ENCODE measurements around the gene TFB2M.

The TFB2M gene

GRCh38 chr1:246518456-246519205 lies 47.4 kb downstream of the TFB2M start:
- Mint-ChIP-seq H3K4me1 (ENCODE audit: low read depth) (peaks cover 5% of the 10 kb centered on the region), H3K9me3 (peaks cover 10% of the 10 kb centered on the region), H3K36me3 (ENCODE audit: low read depth) (peaks cover 6% of the 10 kb centered on the region), H3K27me3 (no peaks in the 10 kb centered on the region), H3K27ac (no peak overlapping the region), H3K4me3 (no peak overlapping the region)

GRCh38 chr1:246517391-246517790 lies 48.7 kb downstream of the TFB2M start:
- Mint-ChIP-seq H3K4me3 (no peak overlapping the region), H3K9me3 (peaks cover 10% of the 10 kb centered on the region), H3K27me3 (no peaks in the 10 kb centered on the region), H3K36me3 (ENCODE audit: low read depth) (peaks cover 6% of the 10 kb centered on the region), H3K27ac (no peak overlapping the region), H3K4me1 (ENCODE audit: low read depth) (peaks cover 5% of the 10 kb centered on the region)

GRCh38 chr1:246516126-246516525 lies 49.9 kb downstream of the TFB2M start:
- peaks cover 10% of the 10 kb centered on the region for H3K9me3 Mint-ChIP-seq
- no peaks in the 10 kb centered on the region for H3K27me3 Mint-ChIP-seq
- peaks cover 5% of the 10 kb centered on the region for H3K4me1 Mint-ChIP-seq (ENCODE audit: low read depth)
- H3K4me3 Mint-ChIP-seq, result no peak overlapping the region
- H3K27ac Mint-ChIP-seq, result no peak overlapping the region
- peaks cover 6% of the 10 kb centered on the region for H3K36me3 Mint-ChIP-seq (ENCODE audit: low read depth)

- H3K36me3 Mint-ChIP-seq (ENCODE audit: low read depth), result peaks cover 6% of the 10 kb centered on the region
- H3K27ac Mint-ChIP-seq, result no peak overlapping the region
- H3K27me3 Mint-ChIP-seq, result no peaks in the 10 kb centered on the region
- H3K4me1 Mint-ChIP-seq (ENCODE audit: low read depth), result peaks cover 5% of the 10 kb centered on the region
- H3K4me3 Mint-ChIP-seq, result no peak overlapping the region
- peaks cover 10% of the 10 kb centered on the region for H3K9me3 Mint-ChIP-seq
Measured at GRCh38 chr1:246515390-246516005, 50.6 kb downstream of the TFB2M start.

- H3K36me3 Mint-ChIP-seq (ENCODE audit: low read depth), result peaks cover 6% of the 10 kb centered on the region
- H3K4me3 Mint-ChIP-seq, result no peak overlapping the region
- peaks cover 10% of the 10 kb centered on the region for H3K9me3 Mint-ChIP-seq
- H3K4me1 Mint-ChIP-seq (ENCODE audit: low read depth), result peaks cover 5% of the 10 kb centered on the region
- H3K27ac Mint-ChIP-seq, result no peak overlapping the region
- H3K27me3 Mint-ChIP-seq, result no peaks in the 10 kb centered on the region
Measured at GRCh38 chr1:246513619-246514343, 52.3 kb downstream of the TFB2M start.

GRCh38 chr1:246513041-246513440 lies 53.0 kb downstream of the TFB2M start:
- Mint-ChIP-seq H3K27ac (no peak overlapping the region), H3K4me1 (ENCODE audit: low read depth) (peaks cover 9% of the 10 kb centered on the region), H3K4me3 (no peak overlapping the region), H3K27me3 (no peaks in the 10 kb centered on the region), H3K9me3 (peaks cover 10% of the 10 kb centered on the region), H3K36me3 (ENCODE audit: low read depth) (peaks cover 6% of the 10 kb centered on the region)

GRCh38 chr1:246512635-246513034 lies 53.4 kb downstream of the TFB2M start:
- Mint-ChIP-seq H3K27ac (no peak overlapping the region), H3K27me3 (no peaks in the 10 kb centered on the region), H3K4me1 (ENCODE audit: low read depth) (peaks cover 10% of the 10 kb centered on the region), H3K4me3 (no peak overlapping the region), H3K36me3 (ENCODE audit: low read depth) (peaks cover 6% of the 10 kb centered on the region), H3K9me3 (peaks cover 10% of the 10 kb centered on the region)

- Mint-ChIP-seq H3K36me3 (ENCODE audit: low read depth) (peaks cover 6% of the 10 kb centered on the region), H3K4me3 (no peak overlapping the region), H3K27me3 (no peaks in the 10 kb centered on the region), H3K9me3 (peaks cover 10% of the 10 kb centered on the region), H3K27ac (no peak overlapping the region), H3K4me1 (ENCODE audit: low read depth) (peaks cover 14% of the 10 kb centered on the region)
Measured at GRCh38 chr1:246512230-246512629, 53.8 kb downstream of the TFB2M start.

GRCh38 chr1:246511203-246511602 lies 54.9 kb downstream of the TFB2M start:
- H3K27ac Mint-ChIP-seq, result no peak overlapping the region
- peaks cover 20% of the 10 kb centered on the region for H3K4me1 Mint-ChIP-seq (ENCODE audit: low read depth)
- peaks cover 8% of the 10 kb centered on the region for H3K36me3 Mint-ChIP-seq (ENCODE audit: low read depth)
- peaks cover 10% of the 10 kb centered on the region for H3K9me3 Mint-ChIP-seq
- H3K27me3 Mint-ChIP-seq, result no peaks in the 10 kb centered on the region
- H3K4me3 Mint-ChIP-seq, result no peak overlapping the region

- H3K27ac Mint-ChIP-seq, result no peak overlapping the region
- H3K36me3 Mint-ChIP-seq (ENCODE audit: low read depth), result peaks cover 16% of the 10 kb centered on the region
- H3K27me3 Mint-ChIP-seq, result no peaks in the 10 kb centered on the region
- H3K4me3 Mint-ChIP-seq, result no peak overlapping the region
- peaks cover 9% of the 10 kb centered on the region for H3K9me3 Mint-ChIP-seq
- peaks cover 28% of the 10 kb centered on the region for H3K4me1 Mint-ChIP-seq (ENCODE audit: low read depth)
Measured at GRCh38 chr1:246510147-246511030, 55.7 kb downstream of the TFB2M start.

- peaks cover 27% of the 10 kb centered on the region for H3K4me1 Mint-ChIP-seq (ENCODE audit: low read depth)
- H3K4me3 Mint-ChIP-seq, result no peak overlapping the region
- H3K36me3 Mint-ChIP-seq (ENCODE audit: low read depth), result peaks cover 19% of the 10 kb centered on the region
- no peak overlapping the region for H3K27ac Mint-ChIP-seq
- no peaks in the 10 kb centered on the region for H3K27me3 Mint-ChIP-seq
- peaks cover under 1% of the 10 kb centered on the region for H3K9me3 Mint-ChIP-seq
Measured at GRCh38 chr1:246508897-246509688, 57.0 kb downstream of the TFB2M start.

- H3K9me3 Mint-ChIP-seq, result no peaks in the 10 kb centered on the region
Measured at GRCh38 chr1:246506674-246507481, 59.2 kb downstream of the TFB2M start, which contains the start of gene SMYD3. Gene SMYD3, minus strand, starts transcription at chr1:246507279.

GRCh38 chr1:246506367-246506673 lies 59.7 kb downstream of the TFB2M start:
- Mint-ChIP-seq H3K36me3 (ENCODE audit: low read depth) (peaks cover 28% of the 10 kb centered on the region), H3K4me1 (ENCODE audit: low read depth) (peaks cover 31% of the 10 kb centered on the region), H3K4me3 (peak overlapping the region; percentile 96), H3K27ac (peak overlapping the region; percentile 90), H3K9me3 (no peaks in the 10 kb centered on the region), H3K27me3 (no peaks in the 10 kb centered on the region)

More at GRCh38 chr1:246506674-246507481, 59.2 kb downstream of the TFB2M start, which contains the start of gene SMYD3:
- Mint-ChIP-seq H3K27me3 (no peaks in the 10 kb centered on the region), H3K4me1 (ENCODE audit: low read depth) (peaks cover 31% of the 10 kb centered on the region), H3K4me3 (peak within 1 kb of the TSS; percentile 96), H3K36me3 (ENCODE audit: low read depth) (peaks cover 28% of the 10 kb centered on the region), H3K27ac (peak within 1 kb of the TSS; percentile 90)

All from stimulated activated naive CD8-positive, alpha-beta T cell treated with anti-CD3 and anti-CD28 coated beads, Interleukin-15, Interleukin-2, amounts not matched to agents 100 ng/mL and 50 ng/mL, for 24 hours (primary cell).